Measurements from ENCODE around the gene HHEX.

DNA sequence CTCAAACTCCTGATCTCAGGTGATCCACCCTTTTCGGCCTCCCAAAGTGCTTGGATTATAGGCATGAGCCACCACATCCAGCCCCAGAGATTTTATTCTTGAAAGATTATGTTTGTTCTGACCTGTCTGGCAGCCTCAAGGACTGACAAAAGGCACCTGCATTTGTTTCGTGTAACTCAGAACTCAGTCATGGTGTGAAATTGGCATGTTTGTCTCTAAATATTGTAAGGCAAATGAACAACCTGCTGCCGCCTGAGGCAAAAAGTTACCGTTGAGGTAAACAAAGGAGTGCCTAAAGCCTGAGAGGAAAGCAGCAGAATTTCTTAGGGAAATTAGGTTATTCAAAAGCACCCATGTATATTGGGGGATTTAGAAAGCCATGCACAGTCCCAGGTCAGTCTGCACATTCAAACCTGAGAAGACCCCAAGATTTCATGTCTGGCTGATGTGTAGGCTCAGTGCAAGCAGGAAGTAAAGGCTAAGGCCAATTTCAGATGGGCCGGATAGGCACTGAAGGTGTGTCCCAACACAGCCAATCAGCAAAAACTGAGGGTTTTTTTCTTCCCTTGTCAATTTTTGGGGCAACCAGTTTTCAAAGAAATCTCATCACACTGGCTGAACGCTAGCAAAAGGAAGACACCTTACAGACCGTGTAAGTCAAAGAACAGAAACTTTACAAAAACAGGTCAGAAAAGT is 33.3 kb upstream of the HHEX start:
- no peak for TF ChIP-seq CTCF (IDR thresholded peaks at IDR 0.05)
- no peak for TF ChIP-seq ZFX (IDR thresholded peaks at IDR 0.05; ENCODE audit: borderline replicate concordance)

Measured in 22Rv1 (cell line).